B cell (primary cell): ENCODE results near the gene QRFPR. TPM values are rescaled to one million over a fixed set of nuclear protein-coding genes. Genes with fewer than 3 reads are reported as not detected.

Source experiments
- ATAC-seq: fragments of 200-7000 bp; cut with Tn5 transposase; one replicate; pipeline ENCODE4 v1.10.0; 2021; ENCODE audit warnings: low read depth, mild to moderate bottlenecking, moderate number of reproducible peaks, moderate library complexity
- CTCF ChIA-PET: fragments of 350-600 bp; sonication (Branson Sonifier 250); formaldehyde crosslinking; loops from one replicate; lab custom pipeline; 2021; ENCODE audit warnings: antibody characterized with exemption, inconsistent platforms; lab: Charles Lee
- POLR2A ChIA-PET: fragments of 350-600 bp; sonication (Branson Sonifier 250); formaldehyde crosslinking; loops from one replicate; lab custom pipeline; 2021; ENCODE audit warnings: antibody characterized with exemption; lab: Charles Lee
- DNase-seq: peaks from one replicate; pipeline ENCODE4 v3.0.0; 2013
- H2AFZ ChIP-seq: 2 replicates; pipeline ENCODE4 v1.6.1; 2012; ENCODE audit warnings: mild to moderate bottlenecking, low read depth, low read length; ENCODE audit not compliant: insufficient read depth, poor library complexity, severe bottlenecking
- H3K27ac ChIP-seq, 2 donors: 1 replicate in 1 of 2; 2 replicates in 1 of 2; pipeline ENCODE4 v1.5.1; 2012 to 2013; ENCODE audit warnings: low read length in 2 of 2, mild to moderate bottlenecking in 2 of 2, moderate library complexity in 1 of 2
- H3K27me3 ChIP-seq, 4 experiments: fragments of 200-600 bp in 1 of 4; sonication (generic) in 1 of 4; replicated peaks in 1 of 4; 1 replicate in 2 of 4; 2 replicates in 2 of 4; pipeline versions ENCODE4 v1.6.1 to v1.7.0; 2013 to 2016; ENCODE audit warnings: low read length in 3 of 4, mild to moderate bottlenecking in 2 of 4, mixed read lengths in 1 of 4, moderate library complexity in 1 of 4; ENCODE audit not compliant: insufficient read depth in 4 of 4, control insufficient read depth in 3 of 4; ENCODE audit errors: control extremely low read depth in 1 of 4
- H3K36me3 ChIP-seq, 2 experiments: replicated peaks in 1 of 2; 1 replicate in 1 of 2; 2 replicates in 1 of 2; pipeline versions ENCODE4 v1.6.1 to v1.7.1; 2013; ENCODE audit warnings: low read length in 1 of 2; ENCODE audit not compliant: insufficient read depth in 2 of 2, control insufficient read depth in 1 of 2; ENCODE audit errors: control extremely low read depth in 1 of 2, extremely low read depth in 1 of 2
- H3K4me1 ChIP-seq, 2 donors: fragments of 200-600 bp in 1 of 2; sonication (generic) in 1 of 2; 1 replicate in 1 of 2; 2 replicates in 1 of 2; pipeline versions ENCODE4 v1.5.1 to v1.6.1; 2013 to 2017; ENCODE audit warnings: low read length in 2 of 2; ENCODE audit not compliant: control insufficient read depth in 2 of 2, insufficient read depth in 2 of 2
- H3K4me2 ChIP-seq: replicated peaks from 2 replicates; pipeline ENCODE3; 2012; ENCODE audit warnings: mild to moderate bottlenecking, low read depth, low read length; ENCODE audit not compliant: poor library complexity, severe bottlenecking
- H3K4me3 ChIP-seq, 5 experiments: fragments of 200-600 bp in 1 of 5; sonication (generic) in 1 of 5; 1 replicate in 3 of 5; 2 replicates in 2 of 5; pipeline versions ENCODE4 v1.5.1 to v1.7.0; 2011 to 2016; ENCODE audit warnings: low read length in 4 of 5, mild to moderate bottlenecking in 4 of 5, low read depth in 2 of 5, control low read depth in 1 of 5, moderate library complexity in 1 of 5; ENCODE audit not compliant: insufficient read depth in 1 of 5; ENCODE audit errors: control extremely low read depth in 1 of 5, extremely low read depth in 1 of 5
- H3K79me2 ChIP-seq: fragments of 200-600 bp; sonication (generic); one replicate; pipeline ENCODE4 v1.6.0; 2016; ENCODE audit warnings: low read length; ENCODE audit not compliant: control insufficient read depth, insufficient read depth
- H3K9ac ChIP-seq: fragments of 200-600 bp; sonication (generic); 2 replicates; pipeline ENCODE4 v1.6.1; 2017; ENCODE audit warnings: mild to moderate bottlenecking, low read length, moderate library complexity
- H3K9me3 ChIP-seq, 3 donors: one replicate each; pipeline versions ENCODE4 v1.6.1 to v1.7.1; 2013; ENCODE audit warnings: low read length in 2 of 3; ENCODE audit not compliant: control insufficient read depth in 2 of 3, insufficient read depth in 1 of 3; ENCODE audit errors: control extremely low read depth in 1 of 3
- H4K20me1 ChIP-seq: 2 replicates; pipeline ENCODE4 v1.6.0; 2012; ENCODE audit warnings: mild to moderate bottlenecking, low read length; ENCODE audit not compliant: insufficient read depth, control insufficient read depth, poor library complexity, severe bottlenecking
- H3K27ac Mint-ChIP-seq: one replicate; pipeline ENCODE4 v1.8.0; 2021; ENCODE audit warnings: mixed read lengths
- H3K27me3 Mint-ChIP-seq: one replicate; pipeline ENCODE4 v1.8.0; 2021; ENCODE audit warnings: mixed read lengths
- H3K4me1 Mint-ChIP-seq: one replicate; pipeline ENCODE4 v1.8.0; 2021; ENCODE audit warnings: mixed read lengths
- H3K4me3 Mint-ChIP-seq: one replicate; pipeline ENCODE4 v1.8.0; 2021; ENCODE audit warnings: mixed read lengths
- H3K9me3 Mint-ChIP-seq: one replicate; pipeline ENCODE4 v1.8.0; 2022; ENCODE audit warnings: mixed read lengths; ENCODE audit not compliant: insufficient read depth
- CTCF ChIP-seq: fragments of 200-600 bp; IDR thresholded peaks from one replicate; pipeline ENCODE4 v1.8.0; 2022; ENCODE audit warnings: antibody characterized with exemption, mild to moderate bottlenecking
- EZH2 ChIP-seq: IDR thresholded peaks from 2 replicates; pipeline ENCODE4 v1.6.1; 2012; ENCODE audit warnings: borderline replicate concordance, low read depth, mild to moderate bottlenecking, moderate library complexity, low read length; ENCODE audit not compliant: insufficient read depth, poor library complexity, severe bottlenecking
- WGBS: methylation state at CpG from one replicate; pipeline ENCODE4 v1.1.5; 2013; ENCODE audit warnings: missing lambda C conversion rate; ENCODE audit not compliant: insufficient coverage; 5-methylcytosine and 5-hydroxymethylcytosine counted together
- intact Hi-C: fragments of 100-400 bp; cut with micrococcal nuclease; formaldehyde crosslinking; loops from one replicate; pipeline ENCODE4 v1.10.0; 2022
- polyA plus RNA-seq: library from polyadenylated mRNA; depleted of rRNA; stranded (reverse); fragments of >200 nt; gene quantifications from 2 replicates; pipeline ENCODE4 v1.2.3, GENCODE V29; 2012
- total RNA-seq, 2 donors: library from RNA; stranded (reverse); fragments of 120-200 nt in 1 of 2; gene quantifications; 1 replicate in 1 of 2; 2 replicates in 1 of 2; pipeline versions ENCODE4 v1.2.3 to v1.2.4, GENCODE V29; 2013 to 2022

The QRFPR gene
- total and polyA plus RNA-seq, 2 donors (not counting 1 experiment from before 2014, with no cell fraction given): not detected

GRCh38 chr4:121370729-121371325 lies 10.0 kb downstream of the QRFPR start:
- WGBS: no CpG with 5 or more reads among the region's 1 CpG
- H3K4me1 Mint-ChIP-seq: no peaks in the 10 kb centered on the region
- Histone ChIP-seq H3K4me1 (no peaks in the 10 kb centered on the region), H3K36me3 (no peaks in the 10 kb centered on the region), H3K9me3 (no peaks in the 10 kb centered on the region), H3K4me2 (no peak overlapping the region), H3K27ac (no peak overlapping the region), H3K9ac (no peak overlapping the region), H3K27me3 (no peaks in the 10 kb centered on the region), H3K79me2 (no peaks in the 10 kb centered on the region), H2AFZ (no peak overlapping the region), H3K4me3 (no peak overlapping the region), H4K20me1 (no peaks in the 10 kb centered on the region)
- H3K27ac Mint-ChIP-seq: no peak overlapping the region
- H3K4me3 Mint-ChIP-seq: no peak overlapping the region
- intact Hi-C loops: no loop called here
- TF ChIP-seq EZH2 (no peak), CTCF (peak; percentile 72)
- POLR2A ChIA-PET: no interaction called here
- H3K9me3 Mint-ChIP-seq: no peaks in the 10 kb centered on the region
- CTCF ChIA-PET: interaction anchor here (0.6 to 2.5 kb wide), 7 partner anchors 8 to 1560 kb away, joined by 3 to 13 read pairs (median 4); no protein-coding TSS in a partner anchor
- ATAC-seq (no peak), DNase-seq (peak; percentile 24)
- H3K27me3 Mint-ChIP-seq: peaks cover 8% of the 10 kb centered on the region

- H3K27me3 Mint-ChIP-seq: peaks cover 10% of the 10 kb centered on the region
- no peaks in the 10 kb centered on the region for H3K9me3 Mint-ChIP-seq
- Histone ChIP-seq H3K27me3 (no peaks in the 10 kb centered on the region), H3K4me1 (no peaks in the 10 kb centered on the region), H2AFZ (no peak overlapping the region), H3K9me3 (no peaks in the 10 kb centered on the region), H3K4me3 (no peak overlapping the region), H3K36me3 (no peaks in the 10 kb centered on the region), H3K27ac (no peak overlapping the region), H4K20me1 (no peaks in the 10 kb centered on the region), H3K79me2 (no peaks in the 10 kb centered on the region), H3K4me2 (no peak overlapping the region), H3K9ac (no peak overlapping the region)
- intact Hi-C loops: no loop called here
- H3K4me3 Mint-ChIP-seq: no peak overlapping the region
- DNase-seq (no peak), ATAC-seq (no peak)
- no peaks in the 10 kb centered on the region for H3K4me1 Mint-ChIP-seq
- no peak for TF ChIP-seq CTCF
- no peak for TF ChIP-seq EZH2
- CTCF ChIA-PET: no interaction called here
- POLR2A ChIA-PET: no interaction called here
- WGBS: 75% methylated on average over 1 of the region's 1 CpG
- H3K27ac Mint-ChIP-seq: no peak overlapping the region
Observed at GRCh38 chr4:121360495-121360894, 20.3 kb downstream of the QRFPR start.
